Fibroblast of gingiva (primary cell): ENCODE data around the gene UBE2B.
"Not testable (repeated sequence)": the region's sequence is repeated elsewhere in the genome, so short reads cannot be mapped to it uniquely, and the experiment has no call there.

Source experiments
- DNase-seq: peaks from one replicate; pipeline ENCODE4 v3.0.0-alpha.2; 2011; ENCODE audit warnings: low read depth

The UBE2B gene

DNA sequence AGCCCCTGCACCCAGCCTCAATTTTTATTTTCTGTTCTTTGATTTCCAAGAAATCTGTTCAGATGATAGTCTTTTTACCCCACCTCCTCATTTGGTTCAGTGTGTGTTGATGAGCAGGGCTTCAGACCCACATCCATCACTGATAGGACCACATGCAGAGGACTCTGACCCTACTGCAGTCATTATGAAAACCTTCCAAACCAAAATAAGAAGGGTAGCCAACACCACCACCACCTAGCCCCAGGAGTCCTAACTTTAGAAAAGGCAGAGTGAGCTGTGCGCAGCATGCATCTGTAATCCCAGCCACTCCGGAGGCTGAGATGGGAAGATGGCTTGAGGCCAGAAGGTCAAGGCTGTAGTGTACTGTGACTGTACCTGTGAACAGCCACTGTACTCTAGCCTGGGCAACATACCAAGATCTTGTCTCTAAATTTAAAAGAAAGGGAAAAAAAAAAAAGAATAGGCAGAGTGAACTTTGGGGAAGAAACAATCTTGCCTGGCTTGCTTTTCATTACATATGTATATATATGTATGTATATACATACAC, 27.3 kb downstream of the UBE2B start:
- no peak for DNase-seq

DNA sequence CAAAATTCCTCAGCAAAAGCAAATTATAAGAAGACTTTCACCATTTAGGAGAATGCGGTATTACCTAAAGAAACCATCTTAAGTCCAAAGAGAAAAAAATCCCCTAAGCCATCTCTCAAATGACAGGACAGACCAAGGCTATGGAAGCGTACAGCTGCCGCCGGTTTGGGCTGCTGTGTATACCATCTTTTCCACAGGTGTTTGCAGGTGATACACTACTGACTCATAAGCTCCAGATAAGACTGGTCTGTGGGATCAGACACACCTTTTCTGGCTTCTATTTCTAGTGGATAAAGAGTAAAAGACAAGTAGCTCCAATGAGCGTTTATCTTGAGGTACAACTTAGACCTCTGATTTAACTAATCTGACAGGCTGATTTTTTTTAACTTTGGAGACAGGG, 32.6 kb downstream of the UBE2B start:
- DNase-seq: no peak

DNA sequence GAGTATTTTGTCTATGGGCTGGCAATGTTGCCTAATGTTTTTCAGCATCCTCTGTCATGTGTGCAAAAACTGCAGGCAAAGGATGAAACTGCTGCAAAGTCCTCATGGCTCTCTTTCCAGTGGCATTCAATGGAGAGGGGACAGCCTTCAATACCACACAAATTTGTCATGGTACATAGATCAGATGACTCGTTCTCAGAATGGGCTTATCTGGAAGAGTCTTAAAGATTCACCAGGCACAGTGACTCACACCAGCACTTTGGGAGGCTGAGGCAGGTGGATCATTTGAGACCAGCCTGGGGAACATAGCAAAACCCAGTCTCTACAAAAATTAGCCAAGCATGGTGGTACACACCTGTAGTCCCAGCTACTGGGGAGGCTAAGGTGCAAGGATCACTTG, 35.0 kb downstream of the UBE2B start:
- no peak for DNase-seq

DNA sequence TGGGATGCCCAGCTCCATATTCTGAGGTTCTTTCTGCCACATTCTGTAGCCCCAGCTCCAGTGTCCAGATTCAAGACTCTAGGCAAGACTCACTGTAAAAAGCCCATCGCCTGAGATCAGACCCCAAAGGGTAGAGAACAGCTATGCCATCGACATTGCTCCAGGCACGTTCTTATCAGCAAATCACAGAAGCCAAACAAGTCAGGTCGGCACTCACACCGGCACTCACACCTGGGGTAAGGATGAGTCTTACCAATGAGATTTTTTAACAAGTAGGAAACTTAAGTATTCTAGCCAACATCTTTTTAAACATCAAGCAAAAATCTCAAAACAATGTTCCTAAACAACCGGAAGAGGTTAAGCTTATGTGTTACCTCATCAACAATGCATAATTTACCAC, 38.0 kb downstream of the UBE2B start:
- DNase-seq: no peak

DNA sequence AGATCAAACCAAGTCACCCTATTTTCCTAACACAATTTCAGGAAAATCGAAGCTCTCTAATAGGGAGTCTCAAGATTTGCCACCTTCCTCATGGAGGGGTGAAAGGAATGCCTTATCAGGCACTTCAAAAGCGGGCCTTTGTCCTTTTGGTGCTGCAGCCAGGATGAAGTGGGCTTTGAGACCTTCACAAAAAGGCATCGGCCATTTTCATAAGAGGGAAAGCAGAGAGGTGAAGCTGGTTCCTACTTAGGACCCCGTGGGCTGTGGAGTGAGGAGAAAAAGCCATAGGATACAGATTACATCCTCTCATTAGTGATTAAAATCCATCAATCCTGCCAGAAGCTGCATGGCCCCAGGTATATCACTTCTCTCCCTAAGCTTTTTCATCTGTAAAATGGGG, 39.5 kb downstream of the UBE2B start:
- no peak for DNase-seq

DNA sequence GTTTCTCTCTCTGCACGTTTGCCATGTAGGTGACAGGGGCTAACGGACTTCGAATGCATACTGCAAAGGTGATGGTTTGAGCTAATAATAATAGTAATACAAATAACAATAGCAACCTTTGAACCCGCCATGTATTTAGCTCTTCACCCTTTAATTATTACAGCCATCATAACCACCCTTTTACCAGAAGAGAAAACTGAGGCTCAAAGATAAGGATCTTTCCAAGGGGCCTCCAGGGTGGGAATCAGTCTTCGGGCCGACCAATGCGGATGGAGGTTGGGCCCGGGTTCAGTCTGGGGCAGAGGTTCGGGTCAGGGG, 39.8 kb downstream of the UBE2B start:
- DNase-seq: no peak

DNA sequence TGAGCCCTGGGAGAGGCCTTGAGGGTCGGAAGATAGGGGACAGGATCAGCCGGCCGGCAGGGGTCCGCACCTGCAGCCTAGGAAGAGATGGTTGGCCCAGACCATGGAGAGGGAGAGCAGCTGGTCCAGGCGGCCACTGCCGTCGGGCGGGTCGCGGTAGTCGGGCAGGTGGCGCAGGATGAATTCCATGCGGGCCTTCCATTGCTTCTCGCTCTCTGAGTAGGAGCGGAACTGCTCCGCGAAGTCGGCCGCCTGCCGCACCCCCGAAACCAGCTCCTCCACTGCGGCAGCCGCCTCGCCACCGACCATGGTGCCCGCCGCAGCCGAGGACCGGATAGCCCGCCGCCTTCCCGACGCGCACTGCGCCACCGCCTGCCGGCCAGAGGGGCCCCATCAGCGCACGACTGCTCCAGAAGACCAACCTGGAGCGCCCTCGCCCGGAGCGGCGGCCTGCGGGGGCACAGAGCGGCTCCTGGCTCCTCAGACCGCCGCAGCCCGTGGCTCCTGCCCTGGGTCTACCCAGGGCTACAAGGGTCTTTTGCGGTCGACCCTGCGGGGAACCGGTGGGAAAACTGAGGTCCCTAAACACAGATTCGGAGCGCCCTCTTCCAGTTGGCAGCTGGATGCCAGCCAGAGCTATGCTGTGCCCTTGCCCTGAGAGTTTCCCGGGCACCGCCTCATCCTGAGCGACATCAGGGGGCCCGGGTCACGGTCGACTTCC, 40.3 kb downstream of the UBE2B start, which contains the start of gene CDKN2AIPNL:
Gene CDKN2AIPNL (minus strand): TSS at position 336 of the 721 bp plus-strand sequence. CDS start 27 bp downstream, at position 309.
- peak; percentile 85 for DNase-seq

DNA sequence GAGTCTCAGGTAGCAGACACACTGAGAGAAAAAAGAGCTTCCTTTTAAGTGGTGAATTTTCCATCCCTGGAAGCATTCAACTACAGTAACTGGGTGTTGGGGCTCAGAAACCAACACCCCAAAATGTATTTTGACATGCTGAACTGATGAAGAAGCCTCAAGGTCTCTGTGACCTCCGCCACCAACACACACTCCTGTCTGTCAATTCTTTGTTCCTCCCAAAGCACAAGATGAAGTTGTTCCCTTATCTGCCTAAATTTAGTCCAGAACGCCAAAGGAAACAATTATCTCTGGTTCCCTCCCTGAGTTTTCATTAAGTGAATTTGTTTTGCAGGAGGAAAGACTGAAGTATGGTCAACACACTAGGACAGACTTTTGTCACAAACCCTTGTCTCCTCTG, 41.7 kb downstream of the UBE2B start:
- DNase-seq: no peak

DNA sequence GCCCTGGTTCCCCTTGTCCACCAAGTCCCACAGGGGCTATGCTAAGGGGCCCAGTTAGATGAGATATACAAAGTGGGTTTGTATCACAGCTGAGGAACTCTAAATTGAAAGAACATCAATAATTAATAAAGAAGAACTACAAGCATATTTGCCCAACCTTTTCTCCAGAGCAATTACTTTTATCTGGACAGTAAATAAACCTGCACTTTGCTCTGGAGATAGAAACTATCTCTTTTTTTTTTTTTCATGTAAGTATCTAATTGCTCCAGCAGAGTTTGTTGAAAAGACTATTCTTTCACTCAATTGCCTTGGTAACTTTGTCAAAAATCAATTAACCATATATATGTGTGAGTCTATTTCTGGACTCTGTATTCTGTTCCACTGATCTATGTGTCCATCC, 46.3 kb downstream of the UBE2B start:
- DNase-seq: no peak

DNA sequence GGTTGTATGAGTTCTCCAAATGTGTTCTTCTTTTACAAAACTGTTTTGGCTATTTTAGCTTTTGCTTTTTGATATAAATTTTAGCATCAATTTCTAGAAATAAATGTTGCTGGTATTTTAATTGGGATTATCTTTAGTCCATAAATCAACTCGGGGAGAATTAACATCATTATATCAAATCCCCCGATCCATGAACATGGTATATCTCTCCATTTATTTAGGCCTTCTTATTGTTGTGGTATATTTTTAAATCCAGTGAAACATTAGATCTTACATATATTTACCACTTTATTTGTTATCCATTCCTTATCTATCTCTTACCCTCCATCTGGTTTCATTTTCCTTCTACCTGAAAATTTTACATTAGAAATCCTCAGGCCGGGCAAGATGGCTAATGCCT, 47.6 kb downstream of the UBE2B start:
- DNase-seq: no peak

DNA sequence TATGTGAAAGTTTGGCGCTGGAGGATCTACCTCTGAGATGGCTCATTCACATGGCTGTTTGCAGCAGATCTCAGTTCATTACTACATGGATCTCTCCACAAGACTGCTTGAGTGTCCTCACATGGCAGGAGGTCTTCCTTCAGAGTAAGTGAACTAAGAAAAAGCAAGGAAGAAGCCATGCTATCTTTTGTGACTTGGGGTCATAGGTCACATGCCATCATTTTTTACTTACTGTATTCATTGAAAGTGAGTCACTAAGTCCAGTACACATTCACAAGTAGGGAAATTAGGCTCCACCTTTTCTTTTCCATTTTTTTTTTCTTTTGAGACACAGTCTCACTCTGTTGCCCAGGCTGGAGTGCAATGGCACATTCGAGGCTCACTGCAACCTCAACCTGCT, 49.0 kb downstream of the UBE2B start:
- no peak for DNase-seq

DNA sequence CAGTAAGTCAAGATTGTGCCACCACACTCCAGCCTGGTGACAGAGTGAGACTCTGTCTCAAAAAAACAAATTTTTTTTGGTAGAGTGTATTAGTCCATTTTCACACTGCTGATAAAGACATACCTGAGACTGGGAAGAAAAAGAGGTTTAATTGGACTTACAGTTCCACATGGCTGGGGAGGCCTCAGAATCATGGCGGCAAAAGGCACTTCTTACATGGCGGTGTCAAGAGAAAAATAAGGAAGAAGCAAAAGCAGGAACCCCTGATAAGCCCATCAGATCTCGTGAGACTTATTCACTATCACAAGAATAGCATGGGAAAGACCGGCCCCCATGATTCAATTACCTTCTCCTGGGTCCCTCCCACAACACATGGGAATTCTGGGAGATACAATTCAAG, 49.7 kb downstream of the UBE2B start:
- not testable (repeated sequence) for DNase-seq

DNA sequence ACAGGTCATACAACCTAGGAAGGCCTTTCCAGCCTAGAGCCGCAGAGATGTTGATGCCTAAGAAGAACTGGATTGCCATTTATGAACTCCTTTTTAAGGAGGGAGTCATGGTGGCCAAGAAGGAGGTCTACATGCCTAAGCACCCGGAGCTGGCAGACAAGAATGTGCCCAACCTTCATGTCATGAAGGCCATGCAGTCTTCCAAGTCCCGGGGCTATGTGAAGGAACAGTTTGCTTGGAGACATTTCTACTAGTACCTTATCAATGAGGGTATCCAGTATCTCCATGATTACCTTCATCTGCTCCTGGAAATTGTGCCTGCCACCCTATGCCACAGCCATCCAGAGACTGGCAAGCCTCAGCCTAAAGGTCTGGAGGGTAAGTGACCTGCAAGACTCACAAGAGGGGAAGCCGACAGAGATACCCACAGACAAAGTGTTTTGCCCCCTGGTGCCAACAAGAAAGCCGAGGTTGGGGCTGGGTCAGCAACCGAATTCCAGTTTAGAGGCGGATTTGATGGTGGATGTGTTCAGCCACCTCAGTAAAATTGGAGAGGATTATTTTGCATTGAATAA, 51.5 kb downstream of the UBE2B start:
- DNase-seq: no peak

DNA sequence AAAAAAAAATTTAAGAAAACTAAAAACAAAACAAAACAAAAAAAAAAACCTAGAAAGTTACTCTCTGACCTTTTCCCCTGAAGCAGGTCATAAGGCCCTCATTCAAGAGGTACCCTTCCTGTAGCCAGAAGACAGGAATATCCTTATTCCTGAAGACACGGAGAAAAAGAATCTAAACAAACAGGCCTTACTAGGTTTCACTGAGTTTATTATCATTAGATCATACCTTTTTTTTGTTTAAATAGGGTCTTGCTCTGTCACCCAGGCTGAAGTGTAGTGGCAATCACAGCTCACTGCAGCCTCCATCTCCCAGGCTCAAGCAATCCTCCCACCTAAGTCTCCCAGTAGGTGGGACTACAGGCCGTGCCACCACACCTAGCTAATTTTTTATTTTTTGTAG, 52.0 kb downstream of the UBE2B start:
- DNase-seq: no peak

DNA sequence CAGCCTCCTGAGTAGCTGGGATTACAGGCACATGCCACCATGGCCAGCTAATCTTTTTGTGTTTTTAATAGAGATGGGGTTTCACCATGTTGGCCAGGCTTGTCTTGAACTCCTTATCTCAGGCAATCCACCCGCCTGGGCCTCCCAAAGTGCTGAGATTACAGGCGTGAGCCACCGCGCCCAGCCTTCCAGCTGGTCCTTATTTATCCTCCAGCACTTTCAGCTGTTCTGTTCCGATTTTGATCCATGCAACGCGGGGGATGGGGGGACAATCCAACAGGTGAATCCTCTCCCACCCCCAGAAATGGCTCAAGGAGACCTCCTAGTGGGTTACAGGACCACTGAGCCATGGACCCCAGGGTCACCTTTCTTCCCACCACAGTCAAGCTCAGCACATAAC, 55.0 kb downstream of the UBE2B start:
- DNase-seq: no peak

DNA sequence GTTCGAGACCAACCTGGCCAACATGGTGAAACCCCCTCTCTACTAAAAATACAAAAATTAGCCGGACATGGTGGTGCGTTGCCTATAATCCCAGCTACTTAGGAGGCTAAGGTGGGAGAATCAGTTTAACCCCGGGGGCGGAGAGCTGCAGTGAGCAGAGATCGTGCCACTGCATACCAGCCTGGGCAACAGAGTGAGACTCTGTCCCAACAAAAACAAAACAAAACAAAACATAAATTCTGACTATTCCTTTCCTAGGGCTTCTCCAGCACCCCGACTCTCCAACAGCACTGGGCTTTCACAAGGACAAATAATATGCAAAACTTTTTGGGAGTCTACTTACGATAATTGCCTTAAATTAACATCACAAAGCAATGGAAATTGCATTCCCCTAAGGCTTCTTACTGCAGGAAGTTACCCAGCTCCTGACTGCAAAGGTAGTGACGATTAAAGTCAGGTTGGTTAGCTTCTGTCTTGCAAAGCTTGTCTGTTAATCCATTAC, 56.2 kb downstream of the UBE2B start:
- no peak for DNase-seq

DNA sequence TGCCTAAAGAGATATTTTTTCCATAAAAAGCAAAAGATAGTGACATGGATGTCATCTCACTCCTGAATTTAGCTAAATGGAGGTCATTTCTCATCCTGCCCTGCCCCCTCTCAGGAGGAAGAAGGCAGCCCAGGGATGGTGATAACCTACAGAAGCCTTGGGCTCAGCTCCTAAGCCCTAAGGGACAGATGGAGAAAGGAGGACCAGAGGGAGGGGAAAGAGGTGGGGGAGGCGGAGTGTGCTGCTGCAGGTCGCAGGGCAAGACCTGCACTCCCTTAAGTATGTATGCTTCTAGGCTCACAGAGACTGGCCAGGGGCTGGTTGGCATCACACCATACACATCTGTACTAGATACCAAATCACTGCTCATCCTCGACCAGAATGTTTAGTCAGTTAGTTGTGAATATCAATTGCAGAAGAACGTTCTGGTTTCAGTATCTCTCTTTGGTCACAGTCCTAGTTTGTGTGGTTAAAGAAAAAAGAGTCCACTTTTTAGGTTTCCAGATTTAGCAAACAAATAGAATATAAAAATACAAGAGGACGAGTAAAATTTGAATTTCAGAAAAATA, 58.7 kb downstream of the UBE2B start:
- no peak for DNase-seq

DNA sequence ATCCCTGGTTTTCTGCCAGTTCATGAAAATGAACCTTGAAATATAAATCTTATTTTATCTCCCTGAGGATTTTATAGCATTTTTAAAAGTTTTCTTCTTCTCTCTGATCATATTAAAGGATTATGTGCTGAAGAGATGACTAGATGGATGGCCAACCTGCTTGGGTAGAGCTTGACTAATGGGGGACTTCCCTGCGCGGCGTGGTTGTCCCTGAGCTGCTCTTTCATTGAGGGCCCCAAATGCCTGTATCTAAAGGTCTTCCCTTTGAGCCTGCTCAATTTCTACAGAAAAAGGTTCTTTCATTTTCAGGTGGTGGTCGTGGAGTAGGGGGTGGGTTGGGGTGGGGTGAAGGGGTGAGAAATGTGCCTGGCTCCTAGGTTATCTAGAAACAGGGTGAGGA, 60.8 kb downstream of the UBE2B start:
- DNase-seq: no peak

DNA sequence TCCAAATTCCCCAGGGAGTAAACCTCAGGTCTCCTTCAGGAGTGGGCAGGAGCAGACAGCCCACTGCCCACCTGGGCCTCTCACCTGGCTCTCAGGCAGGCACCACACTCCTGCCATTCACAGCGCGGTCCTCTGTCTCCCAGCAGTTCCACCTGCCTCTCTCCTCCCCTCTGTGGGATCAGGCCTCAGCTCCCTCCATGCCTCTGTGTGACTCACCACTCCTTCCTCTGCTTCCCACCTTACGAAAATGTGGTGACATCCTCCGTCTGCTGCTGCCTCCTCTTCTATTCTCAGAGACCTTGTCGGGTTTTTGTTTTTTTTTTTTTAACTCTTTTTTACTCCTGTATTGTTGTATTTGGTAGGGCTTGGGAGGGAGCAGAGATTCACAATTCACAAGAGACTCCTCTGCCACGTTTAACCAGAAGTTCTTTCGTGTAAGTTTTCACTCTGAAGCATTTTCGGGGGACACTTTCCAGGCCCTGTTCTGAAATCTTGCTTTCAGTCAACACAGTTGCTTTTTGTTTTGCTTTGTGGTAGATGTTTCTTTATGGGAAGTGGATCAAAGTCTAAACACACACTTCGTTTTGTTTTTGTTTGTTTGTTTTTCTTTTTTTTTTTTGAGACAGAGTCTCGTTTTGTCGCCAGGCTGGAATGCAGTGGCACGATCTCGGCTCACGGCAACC, 61.4 kb downstream of the UBE2B start:
- DNase-seq: no peak

DNA sequence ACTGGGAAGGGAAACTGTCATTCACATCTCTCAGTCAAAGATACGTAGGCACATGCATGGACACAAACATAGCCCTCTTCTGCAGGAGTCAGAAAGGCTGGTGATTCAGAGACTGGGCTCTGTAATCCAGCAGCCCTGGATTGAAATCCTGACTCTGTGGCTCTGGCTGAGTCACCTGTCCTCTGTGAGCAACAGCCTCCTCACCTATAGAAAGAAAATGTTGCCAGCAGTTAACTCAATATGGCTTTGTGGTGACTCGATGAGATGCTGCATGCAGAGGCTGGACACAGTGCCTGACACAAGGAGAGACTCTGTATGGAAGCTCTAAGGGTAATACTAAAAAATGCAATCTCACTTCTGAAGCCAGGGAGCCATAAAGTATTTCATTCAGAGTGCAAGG, 64.2 kb downstream of the UBE2B start:
- DNase-seq: no peak

DNA sequence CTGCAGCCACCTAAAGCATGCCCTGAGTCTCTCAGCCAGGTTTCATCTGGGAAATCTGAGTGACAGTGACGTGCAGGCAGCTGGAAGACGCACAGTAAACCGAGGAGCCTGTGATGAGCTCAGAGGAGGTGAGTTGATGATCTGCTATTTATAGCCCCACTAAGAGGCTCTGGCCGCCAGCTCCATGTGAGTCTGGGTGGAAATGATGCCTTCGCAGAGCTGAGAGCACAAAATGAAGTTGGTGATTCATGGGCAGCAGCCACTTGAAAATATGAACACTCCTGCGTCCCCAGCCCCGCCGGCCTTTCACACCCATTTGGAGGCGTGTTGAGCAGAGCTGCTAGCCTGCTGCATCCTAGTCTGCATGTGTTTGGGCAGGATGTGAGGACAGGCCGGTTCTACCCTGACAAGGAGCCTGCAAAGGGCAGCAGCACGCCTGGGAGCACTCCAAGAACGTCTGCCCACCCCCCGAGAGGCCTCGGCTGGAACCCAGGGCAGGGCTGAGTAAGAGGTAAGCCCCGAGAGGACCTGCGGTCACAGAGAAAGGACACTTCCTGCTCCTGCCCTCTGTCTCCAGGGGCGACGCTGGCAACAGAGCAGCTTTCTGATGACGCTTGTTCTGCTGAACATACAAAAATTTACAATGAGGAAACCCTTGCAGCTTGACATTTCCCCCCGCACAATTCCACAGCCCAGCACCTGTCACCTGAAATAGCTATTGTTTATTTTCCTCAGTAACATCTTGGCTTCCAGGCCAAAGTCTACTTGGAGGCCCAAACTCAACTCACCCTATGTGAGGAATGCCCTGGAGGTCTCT, 65.4 kb downstream of the UBE2B start:
- DNase-seq: peak; percentile 59

DNA sequence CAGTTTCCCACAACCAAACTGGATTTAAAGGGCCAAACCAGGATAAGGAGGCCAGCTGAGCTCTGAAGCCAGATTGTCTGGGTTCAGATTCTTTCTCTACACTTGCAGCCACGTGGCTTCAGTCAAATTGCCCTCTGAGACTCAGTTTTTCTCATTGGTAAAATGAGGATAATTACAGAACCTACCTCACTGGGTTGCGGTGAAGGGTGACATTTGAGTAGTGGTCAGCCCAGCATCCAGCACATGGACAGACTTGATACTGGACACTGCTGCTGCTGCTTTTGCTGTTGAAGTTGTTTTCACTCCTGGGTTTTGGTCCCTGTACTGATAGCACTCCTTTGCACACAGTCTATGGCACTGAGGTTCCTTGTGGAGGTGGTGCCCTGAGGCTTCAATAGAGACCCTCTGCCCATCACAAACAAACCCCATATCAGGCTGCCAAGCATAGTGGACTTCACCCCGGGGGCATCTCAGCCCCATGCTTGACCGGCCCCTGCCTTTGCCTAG, 66.0 kb downstream of the UBE2B start:
- no peak for DNase-seq
